H9 (cell line): ENCODE results near the gene TAF4B. TPM values are rescaled to one million over a fixed set of nuclear protein-coding genes. Genes with fewer than 3 reads are reported as not detected.
A peak's percentile ranks its signal among the peaks of the same experiment; 100 is the strongest.

Experiments used
- DNase-seq: peaks from one replicate; pipeline ENCODE4 v3.0.0-alpha.2; 2017
- H2AFZ ChIP-seq: one replicate; pipeline ENCODE4 v1.6.1; 2013; ENCODE audit warnings: mild to moderate bottlenecking, low read length, control low read depth, moderate library complexity
- H2AK5ac ChIP-seq: 2 replicates; pipeline ENCODE4 v1.6.1; 2013; ENCODE audit warnings: low read length, control low read depth, mixed read lengths; ENCODE audit not compliant: insufficient read length
- H2BK120ac ChIP-seq: one replicate; pipeline ENCODE4 v1.6.1; 2013; ENCODE audit warnings: low read depth, mild to moderate bottlenecking, low read length, control low read depth, inconsistent platforms; ENCODE audit not compliant: poor library complexity, severe bottlenecking
- H2BK12ac ChIP-seq: 2 replicates; pipeline ENCODE4 v1.6.1; 2013; ENCODE audit warnings: low read length, control low read depth, mixed read lengths, low read depth; ENCODE audit not compliant: insufficient read length
- H2BK15ac ChIP-seq: 2 replicates; pipeline ENCODE4 v1.6.1; 2013; ENCODE audit warnings: low read depth, low read length, control low read depth
- H2BK20ac ChIP-seq: one replicate; pipeline ENCODE4 v1.6.1; 2013; ENCODE audit warnings: low read depth, mild to moderate bottlenecking, low read length, control low read depth, inconsistent platforms; ENCODE audit not compliant: poor library complexity, severe bottlenecking
- H2BK5ac ChIP-seq: 2 replicates; pipeline ENCODE4 v1.6.1; 2013; ENCODE audit warnings: low read length, control low read depth, mixed read lengths; ENCODE audit not compliant: insufficient read length
- H3K14ac ChIP-seq: 2 replicates; pipeline ENCODE4 v1.6.1; 2013; ENCODE audit warnings: low read length, control low read depth; ENCODE audit not compliant: insufficient read depth
- H3K18ac ChIP-seq: 2 replicates; pipeline ENCODE4 v1.6.1; 2013; ENCODE audit warnings: low read depth, mild to moderate bottlenecking, mixed read lengths, low read length, control low read depth; ENCODE audit not compliant: insufficient read length
- H3K23ac ChIP-seq: 2 replicates; pipeline ENCODE4 v1.6.1; 2013; ENCODE audit warnings: low read length, control low read depth, mixed read lengths, low read depth; ENCODE audit not compliant: insufficient read length
- H3K23me2 ChIP-seq: 2 replicates; pipeline ENCODE4 v1.6.1; 2013; ENCODE audit warnings: low read depth, mild to moderate bottlenecking, mixed read lengths, low read length, control low read depth; ENCODE audit not compliant: insufficient read length, poor library complexity, severe bottlenecking
- H3K27ac ChIP-seq: 2 replicates; pipeline ENCODE4 v1.5.1; 2013; ENCODE audit warnings: low read length, control low read depth, mixed read lengths, low read depth; ENCODE audit not compliant: insufficient read length
- H3K27me3 ChIP-seq: 2 replicates; pipeline ENCODE4 v1.6.1; 2013; ENCODE audit warnings: low read length, control low read depth, inconsistent platforms; ENCODE audit not compliant: insufficient read depth
- H3K4ac ChIP-seq: 2 replicates; pipeline ENCODE4 v1.6.1; 2013; ENCODE audit warnings: low read depth, mild to moderate bottlenecking, control low read depth, inconsistent platforms, low read length, moderate library complexity
- H3K4me1 ChIP-seq: 2 replicates; pipeline ENCODE4 v1.6.1; 2013; ENCODE audit warnings: low read length, control low read depth, inconsistent platforms; ENCODE audit not compliant: insufficient read depth
- H3K4me2 ChIP-seq: 2 replicates; pipeline ENCODE4 v1.6.1; 2013; ENCODE audit warnings: low read length, control low read depth, mixed read lengths; ENCODE audit not compliant: insufficient read length, insufficient read depth
- H3K56ac ChIP-seq: 2 replicates; pipeline ENCODE4 v1.6.1; 2013; ENCODE audit warnings: low read depth, mild to moderate bottlenecking, mixed read lengths, low read length, control low read depth; ENCODE audit not compliant: insufficient read length
- H3K79me1 ChIP-seq: 2 replicates; pipeline ENCODE4 v1.6.1; 2013; ENCODE audit warnings: low read depth, mild to moderate bottlenecking, moderate library complexity, low read length, control low read depth, inconsistent platforms; ENCODE audit not compliant: insufficient read depth, poor library complexity, severe bottlenecking
- H3K79me2 ChIP-seq: 2 replicates; pipeline ENCODE4 v1.6.1; 2013; ENCODE audit warnings: low read length, control low read depth, inconsistent platforms; ENCODE audit not compliant: insufficient read depth
- H3K9ac ChIP-seq: 2 replicates; pipeline ENCODE4 v1.6.1; 2013; ENCODE audit warnings: low read length, control low read depth, mixed read lengths; ENCODE audit not compliant: insufficient read length; ENCODE audit errors: extremely low read depth
- H3K9me3 ChIP-seq: one replicate; pipeline ENCODE4 v1.6.1; 2013; ENCODE audit warnings: low read depth, low read length, inconsistent platforms; ENCODE audit not compliant: control insufficient read depth
- H3T11ph ChIP-seq: one replicate; pipeline ENCODE4 v1.6.1; 2013; ENCODE audit warnings: mild to moderate bottlenecking, low read length, control low read depth, inconsistent platforms
- H4K20me1 ChIP-seq: one replicate; pipeline ENCODE4 v1.6.1; 2013; ENCODE audit not compliant: control insufficient read depth, insufficient read length, insufficient read depth
- H4K5ac ChIP-seq: 2 replicates; pipeline ENCODE4 v1.6.1; 2013; ENCODE audit warnings: low read depth, mild to moderate bottlenecking, mixed read lengths, low read length, control low read depth; ENCODE audit not compliant: insufficient read length
- H4K8ac ChIP-seq: replicated peaks from 2 replicates; pipeline ENCODE4 v1.6.1; 2013; ENCODE audit warnings: low read length, control low read depth, mixed read lengths, low read depth; ENCODE audit not compliant: insufficient read length
- H4K91ac ChIP-seq: 2 replicates; pipeline ENCODE4 v1.6.1; 2013; ENCODE audit warnings: low read depth, mild to moderate bottlenecking, moderate library complexity, mixed read lengths, low read length, control low read depth; ENCODE audit not compliant: insufficient read length
- H3K27ac Mint-ChIP-seq, 3 experiments: 2 replicates in 2 of 3; 3 replicates in 1 of 3; pipeline ENCODE4 v1.8.0; 2020 to 2021; ENCODE audit warnings: mixed read lengths in 3 of 3, mild to moderate bottlenecking in 1 of 3, moderate library complexity in 1 of 3
- H3K27me3 Mint-ChIP-seq: 2 replicates; pipeline ENCODE4 v1.8.0; 2021; ENCODE audit warnings: low read depth, mild to moderate bottlenecking, moderate library complexity, mixed read lengths
- H3K36me3 Mint-ChIP-seq, 3 experiments: 2 replicates in 2 of 3; 3 replicates in 1 of 3; pipeline ENCODE4 v1.8.0; 2020 to 2021; ENCODE audit warnings: low read depth in 3 of 3, mixed read lengths in 3 of 3; ENCODE audit not compliant: insufficient read depth in 1 of 3
- H3K4me1 Mint-ChIP-seq, 2 experiments: 2 replicates each; pipeline ENCODE4 v1.8.0; 2020; ENCODE audit warnings: mixed read lengths in 2 of 2
- H3K4me3 Mint-ChIP-seq, 2 experiments: 2 replicates in 1 of 2; 3 replicates in 1 of 2; pipeline ENCODE4 v1.8.0; 2020 to 2021; ENCODE audit warnings: mild to moderate bottlenecking in 2 of 2, mixed read lengths in 2 of 2, moderate library complexity in 1 of 2
- H3K9me3 Mint-ChIP-seq, 2 experiments: 2 replicates in 1 of 2; 3 replicates in 1 of 2; pipeline ENCODE4 v1.8.0; 2020; ENCODE audit warnings: mild to moderate bottlenecking in 2 of 2, mixed read lengths in 2 of 2, moderate library complexity in 1 of 2
- WGBS: extraction: QIAGEN DNeasy Blood & Tissue Kit; methylation state at CpG from one replicate; pipeline ENCODE4 v1.1.7; 2013; ENCODE audit warnings: missing lambda C conversion rate, low lambda C conversion rate, mixed read lengths; ENCODE audit not compliant: insufficient read length; ENCODE audit errors: extremely low coverage; 5-methylcytosine and 5-hydroxymethylcytosine counted together
- total RNA-seq: library from RNA; stranded (reverse); gene quantifications from 2 replicates; pipeline ENCODE4 v1.2.1, GENCODE V29; 2021
- TF ChIP-seq, protein P1 (sequence below): fragments of 200-600 bp; sonication (generic); conservative IDR thresholded peaks from 3 replicates; pipeline ENCODE4 v1.8.0; 2021; ENCODE audit warnings: antibody characterized with exemption, mild to moderate bottlenecking

Gene TAF4B
- total RNA-seq, 1 experiment from 2014 or later = 19.8 TPM

DNA sequence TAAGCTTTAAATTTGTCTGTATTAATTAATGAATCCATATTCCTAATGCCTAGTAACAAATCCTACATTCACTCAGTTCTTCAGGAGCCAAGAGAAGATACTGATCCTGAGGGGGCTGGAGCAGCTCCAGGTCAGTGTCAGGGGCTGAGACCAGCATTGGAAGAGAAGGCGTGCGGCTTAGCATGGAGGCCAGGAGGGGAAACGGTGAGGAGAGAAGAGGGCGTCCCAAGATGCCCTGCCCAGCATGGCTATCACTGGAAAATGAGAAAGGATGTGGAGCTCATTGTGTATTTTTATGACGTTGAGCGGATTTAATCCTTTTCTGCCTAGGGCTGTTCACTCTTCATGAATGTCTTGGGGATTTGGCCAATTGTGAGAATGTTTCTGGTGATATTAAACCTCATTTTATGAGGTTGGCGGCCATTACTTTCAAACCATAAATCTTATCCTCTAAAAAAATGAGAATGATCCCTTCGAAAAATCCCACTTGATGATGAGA lies 190.5 kb downstream of the TAF4B start:
- Histone ChIP-seq H3K23ac (no peak overlapping the region), H4K8ac (no peak overlapping the region), H4K5ac (no peak overlapping the region), H3K9me3 (no peaks in the 10 kb centered on the region), H2BK120ac (no peak overlapping the region), H3K4me2 (no peak overlapping the region), H3K23me2 (no peaks in the 10 kb centered on the region), H3K4me1 (peaks cover 8% of the 10 kb centered on the region; the same call in 1 of the 2 replicates), H3K27ac (no peak overlapping the region), H3K4ac (no peak overlapping the region), H3K9ac (no peak overlapping the region), H2BK20ac (no peak overlapping the region), H4K91ac (no peak overlapping the region), H3K79me1 (no peaks in the 10 kb centered on the region), H2AK5ac (no peak overlapping the region), H3K56ac (no peak overlapping the region), H3K79me2 (no peaks in the 10 kb centered on the region), H2AFZ (no peak overlapping the region), H2BK12ac (no peak overlapping the region), H4K20me1 (no peaks in the 10 kb centered on the region), H3K14ac (no peak overlapping the region), H3K18ac (no peak overlapping the region), H3K27me3 (no peaks in the 10 kb centered on the region), H2BK5ac (no peak overlapping the region), H3T11ph (no peak overlapping the region), H2BK15ac (no peak overlapping the region)
- WGBS = no CpG with 5 or more reads among the region's 8 CpGs
- no peaks in the 10 kb centered on the region for H3K27me3 Mint-ChIP-seq
- TF ChIP-seq, protein P1, sequence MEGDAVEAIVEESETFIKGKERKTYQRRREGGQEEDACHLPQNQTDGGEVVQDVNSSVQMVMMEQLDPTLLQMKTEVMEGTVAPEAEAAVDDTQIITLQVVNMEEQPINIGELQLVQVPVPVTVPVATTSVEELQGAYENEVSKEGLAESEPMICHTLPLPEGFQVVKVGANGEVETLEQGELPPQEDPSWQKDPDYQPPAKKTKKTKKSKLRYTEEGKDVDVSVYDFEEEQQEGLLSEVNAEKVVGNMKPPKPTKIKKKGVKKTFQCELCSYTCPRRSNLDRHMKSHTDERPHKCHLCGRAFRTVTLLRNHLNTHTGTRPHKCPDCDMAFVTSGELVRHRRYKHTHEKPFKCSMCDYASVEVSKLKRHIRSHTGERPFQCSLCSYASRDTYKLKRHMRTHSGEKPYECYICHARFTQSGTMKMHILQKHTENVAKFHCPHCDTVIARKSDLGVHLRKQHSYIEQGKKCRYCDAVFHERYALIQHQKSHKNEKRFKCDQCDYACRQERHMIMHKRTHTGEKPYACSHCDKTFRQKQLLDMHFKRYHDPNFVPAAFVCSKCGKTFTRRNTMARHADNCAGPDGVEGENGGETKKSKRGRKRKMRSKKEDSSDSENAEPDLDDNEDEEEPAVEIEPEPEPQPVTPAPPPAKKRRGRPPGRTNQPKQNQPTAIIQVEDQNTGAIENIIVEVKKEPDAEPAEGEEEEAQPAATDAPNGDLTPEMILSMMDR = no peak
- peak overlapping the region in 1 of 3 experiments; percentile 26; a peak in 1 of 7 replicates for H3K27ac Mint-ChIP-seq
- H3K4me3 Mint-ChIP-seq = no peak overlapping the region
- no peaks in the 10 kb centered on the region; a peak in 1 of 7 replicates for H3K36me3 Mint-ChIP-seq
- DNase-seq = no peak
- peaks cover 0 to 4% of the 10 kb centered on the region in 2 experiments; a peak in 2 of 4 replicates for H3K4me1 Mint-ChIP-seq
- no peaks in the 10 kb centered on the region for H3K9me3 Mint-ChIP-seq
